B cell (primary cell): ENCODE data around the gene RIN3. TPM values are rescaled to one million over a fixed set of nuclear protein-coding genes. Genes with fewer than 3 reads are reported as not detected.

Experiments
- ATAC-seq: fragments of 200-7000 bp; cut with Tn5 transposase; one replicate; pipeline ENCODE4 v1.10.0; 2021; ENCODE audit warnings: low read depth, mild to moderate bottlenecking, moderate number of reproducible peaks, moderate library complexity
- CTCF ChIA-PET: fragments of 350-600 bp; sonication (Branson Sonifier 250); formaldehyde crosslinking; loops from one replicate; lab custom pipeline; 2021; ENCODE audit warnings: antibody characterized with exemption, inconsistent platforms; lab: Charles Lee
- POLR2A ChIA-PET: fragments of 350-600 bp; sonication (Branson Sonifier 250); formaldehyde crosslinking; loops from one replicate; lab custom pipeline; 2021; ENCODE audit warnings: antibody characterized with exemption; lab: Charles Lee
- DNase-seq: peaks from one replicate; pipeline ENCODE4 v3.0.0; 2013
- H2AFZ ChIP-seq: 2 replicates; pipeline ENCODE4 v1.6.1; 2012; ENCODE audit warnings: mild to moderate bottlenecking, low read depth, low read length; ENCODE audit not compliant: insufficient read depth, poor library complexity, severe bottlenecking
- H3K27ac ChIP-seq, 2 donors: 1 replicate in 1 of 2; 2 replicates in 1 of 2; pipeline ENCODE4 v1.5.1; 2012 to 2013; ENCODE audit warnings: low read length in 2 of 2, mild to moderate bottlenecking in 2 of 2, moderate library complexity in 1 of 2
- H3K27me3 ChIP-seq, 4 experiments: fragments of 200-600 bp in 1 of 4; sonication (generic) in 1 of 4; replicated peaks in 1 of 4; 1 replicate in 2 of 4; 2 replicates in 2 of 4; pipeline versions ENCODE4 v1.6.1 to v1.7.0; 2013 to 2016; ENCODE audit warnings: low read length in 3 of 4, mild to moderate bottlenecking in 2 of 4, mixed read lengths in 1 of 4, moderate library complexity in 1 of 4; ENCODE audit not compliant: insufficient read depth in 4 of 4, control insufficient read depth in 3 of 4; ENCODE audit errors: control extremely low read depth in 1 of 4
- H3K36me3 ChIP-seq, 2 experiments: replicated peaks in 1 of 2; 1 replicate in 1 of 2; 2 replicates in 1 of 2; pipeline versions ENCODE4 v1.6.1 to v1.7.1; 2013; ENCODE audit warnings: low read length in 1 of 2; ENCODE audit not compliant: insufficient read depth in 2 of 2, control insufficient read depth in 1 of 2; ENCODE audit errors: control extremely low read depth in 1 of 2, extremely low read depth in 1 of 2
- H3K4me1 ChIP-seq, 2 donors: fragments of 200-600 bp in 1 of 2; sonication (generic) in 1 of 2; 1 replicate in 1 of 2; 2 replicates in 1 of 2; pipeline versions ENCODE4 v1.5.1 to v1.6.1; 2013 to 2017; ENCODE audit warnings: low read length in 2 of 2; ENCODE audit not compliant: control insufficient read depth in 2 of 2, insufficient read depth in 2 of 2
- H3K4me2 ChIP-seq: replicated peaks from 2 replicates; pipeline ENCODE3; 2012; ENCODE audit warnings: mild to moderate bottlenecking, low read depth, low read length; ENCODE audit not compliant: poor library complexity, severe bottlenecking
- H3K4me3 ChIP-seq, 5 experiments: fragments of 200-600 bp in 1 of 5; sonication (generic) in 1 of 5; 1 replicate in 3 of 5; 2 replicates in 2 of 5; pipeline versions ENCODE4 v1.5.1 to v1.7.0; 2011 to 2016; ENCODE audit warnings: low read length in 4 of 5, mild to moderate bottlenecking in 4 of 5, low read depth in 2 of 5, control low read depth in 1 of 5, moderate library complexity in 1 of 5; ENCODE audit not compliant: insufficient read depth in 1 of 5; ENCODE audit errors: control extremely low read depth in 1 of 5, extremely low read depth in 1 of 5
- H3K79me2 ChIP-seq: fragments of 200-600 bp; sonication (generic); one replicate; pipeline ENCODE4 v1.6.0; 2016; ENCODE audit warnings: low read length; ENCODE audit not compliant: control insufficient read depth, insufficient read depth
- H3K9ac ChIP-seq: fragments of 200-600 bp; sonication (generic); 2 replicates; pipeline ENCODE4 v1.6.1; 2017; ENCODE audit warnings: mild to moderate bottlenecking, low read length, moderate library complexity
- H3K9me3 ChIP-seq, 3 donors: one replicate each; pipeline versions ENCODE4 v1.6.1 to v1.7.1; 2013; ENCODE audit warnings: low read length in 2 of 3; ENCODE audit not compliant: control insufficient read depth in 2 of 3, insufficient read depth in 1 of 3; ENCODE audit errors: control extremely low read depth in 1 of 3
- H4K20me1 ChIP-seq: 2 replicates; pipeline ENCODE4 v1.6.0; 2012; ENCODE audit warnings: mild to moderate bottlenecking, low read length; ENCODE audit not compliant: insufficient read depth, control insufficient read depth, poor library complexity, severe bottlenecking
- H3K27ac Mint-ChIP-seq: one replicate; pipeline ENCODE4 v1.8.0; 2021; ENCODE audit warnings: mixed read lengths
- H3K27me3 Mint-ChIP-seq: one replicate; pipeline ENCODE4 v1.8.0; 2021; ENCODE audit warnings: mixed read lengths
- H3K4me1 Mint-ChIP-seq: one replicate; pipeline ENCODE4 v1.8.0; 2021; ENCODE audit warnings: mixed read lengths
- H3K4me3 Mint-ChIP-seq: one replicate; pipeline ENCODE4 v1.8.0; 2021; ENCODE audit warnings: mixed read lengths
- H3K9me3 Mint-ChIP-seq: one replicate; pipeline ENCODE4 v1.8.0; 2022; ENCODE audit warnings: mixed read lengths; ENCODE audit not compliant: insufficient read depth
- EZH2 ChIP-seq: IDR thresholded peaks from 2 replicates; pipeline ENCODE4 v1.6.1; 2012; ENCODE audit warnings: borderline replicate concordance, low read depth, mild to moderate bottlenecking, moderate library complexity, low read length; ENCODE audit not compliant: insufficient read depth, poor library complexity, severe bottlenecking
- WGBS: methylation state at CpG from one replicate; pipeline ENCODE4 v1.1.5; 2013; ENCODE audit warnings: missing lambda C conversion rate; ENCODE audit not compliant: insufficient coverage; 5-methylcytosine and 5-hydroxymethylcytosine counted together
- intact Hi-C: fragments of 100-400 bp; cut with micrococcal nuclease; formaldehyde crosslinking; loops from one replicate; pipeline ENCODE4 v1.10.0; 2022
- polyA plus RNA-seq: library from polyadenylated mRNA; depleted of rRNA; stranded (reverse); fragments of >200 nt; gene quantifications from 2 replicates; pipeline ENCODE4 v1.2.3, GENCODE V29; 2012
- total RNA-seq, 2 donors: library from RNA; stranded (reverse); fragments of 120-200 nt in 1 of 2; gene quantifications; 1 replicate in 1 of 2; 2 replicates in 1 of 2; pipeline versions ENCODE4 v1.2.3 to v1.2.4, GENCODE V29; 2013 to 2022
- TF ChIP-seq, protein P1 (sequence below): fragments of 200-600 bp; IDR thresholded peaks from one replicate; pipeline ENCODE4 v1.8.0; 2022; ENCODE audit warnings: antibody characterized with exemption, mild to moderate bottlenecking

RIN3 gene
- total and polyA plus RNA-seq, 2 donors (not counting 1 experiment from before 2014, with no cell fraction given): 62.1 to 123 TPM

DNA sequence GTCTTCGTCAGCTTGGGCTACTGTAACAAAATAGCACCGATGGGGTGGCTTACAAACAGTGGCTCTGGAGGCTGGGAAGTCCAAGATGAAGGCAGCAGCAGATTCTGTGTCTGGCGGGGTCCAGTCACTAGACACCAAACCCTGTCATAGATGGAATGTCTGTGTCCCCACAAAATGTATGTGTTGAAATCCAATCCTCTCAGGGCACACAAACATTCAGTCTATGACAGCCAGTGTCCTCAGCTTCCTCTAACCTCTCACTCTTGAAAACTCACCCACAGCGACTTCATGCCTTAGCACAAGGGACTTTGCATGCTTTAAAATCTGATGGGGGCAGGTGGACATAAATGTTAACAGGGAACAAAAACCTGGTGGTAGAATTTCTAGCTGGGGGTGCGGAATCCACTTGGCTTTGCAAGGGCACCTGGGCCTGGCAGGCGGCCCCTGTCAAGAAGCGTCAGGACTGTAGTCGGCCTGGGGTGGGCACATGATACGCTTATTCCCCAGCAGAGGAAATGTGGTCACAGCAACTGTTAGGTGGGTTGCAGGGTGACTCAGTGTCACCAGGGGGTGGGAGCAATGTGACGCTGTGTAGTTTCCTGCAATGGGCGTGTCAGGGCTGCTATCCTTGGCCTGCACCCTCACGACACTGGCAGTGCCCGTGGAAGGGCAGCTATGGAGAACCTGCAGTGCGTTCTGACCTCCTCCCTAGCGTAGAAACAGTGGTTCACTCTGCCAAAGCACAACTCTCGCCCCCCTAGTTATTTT lies 17.7 kb downstream of the RIN3 start:
- Histone ChIP-seq H3K4me2 (peak overlapping the region; percentile 33), H3K27me3 (no peaks in the 10 kb centered on the region), H3K9ac (no peak overlapping the region), H3K9me3 (no peaks in the 10 kb centered on the region), H3K4me1 (peaks cover 20 to 32% of the 10 kb centered on the region in 2 donors), H3K79me2 (peaks cover 32% of the 10 kb centered on the region), H3K27ac (peak overlapping the region; percentile 15 to 61), H4K20me1 (peaks cover 17% of the 10 kb centered on the region), H2AFZ (no peak overlapping the region), H3K36me3 (no peaks in the 10 kb centered on the region), H3K4me3 (no peak overlapping the region)
- H3K4me3 Mint-ChIP-seq: peak overlapping the region; percentile 35
- intact Hi-C loops: loop anchor here (1.0 kb wide), 1 partner anchor 24 kb away; no protein-coding TSS in a partner anchor
- peaks cover 44% of the 10 kb centered on the region for H3K4me1 Mint-ChIP-seq
- H3K9me3 Mint-ChIP-seq: no peaks in the 10 kb centered on the region
- ATAC-seq (peak; percentile 89), DNase-seq (peak; percentile 63)
- no peaks in the 10 kb centered on the region for H3K27me3 Mint-ChIP-seq
- POLR2A ChIA-PET: interaction anchor here (0.6 to 0.7 kb wide), 2 partner anchors 48 to 236 kb away, joined by 3 to 12 read pairs; no protein-coding TSS in a partner anchor
- CTCF ChIA-PET: no interaction called here
- peak overlapping the region; percentile 80 for H3K27ac Mint-ChIP-seq
- 53% methylated on average over 15 of the region's 16 CpGs for WGBS
- TF ChIP-seq EZH2: no peak
- TF ChIP-seq, protein P1, sequence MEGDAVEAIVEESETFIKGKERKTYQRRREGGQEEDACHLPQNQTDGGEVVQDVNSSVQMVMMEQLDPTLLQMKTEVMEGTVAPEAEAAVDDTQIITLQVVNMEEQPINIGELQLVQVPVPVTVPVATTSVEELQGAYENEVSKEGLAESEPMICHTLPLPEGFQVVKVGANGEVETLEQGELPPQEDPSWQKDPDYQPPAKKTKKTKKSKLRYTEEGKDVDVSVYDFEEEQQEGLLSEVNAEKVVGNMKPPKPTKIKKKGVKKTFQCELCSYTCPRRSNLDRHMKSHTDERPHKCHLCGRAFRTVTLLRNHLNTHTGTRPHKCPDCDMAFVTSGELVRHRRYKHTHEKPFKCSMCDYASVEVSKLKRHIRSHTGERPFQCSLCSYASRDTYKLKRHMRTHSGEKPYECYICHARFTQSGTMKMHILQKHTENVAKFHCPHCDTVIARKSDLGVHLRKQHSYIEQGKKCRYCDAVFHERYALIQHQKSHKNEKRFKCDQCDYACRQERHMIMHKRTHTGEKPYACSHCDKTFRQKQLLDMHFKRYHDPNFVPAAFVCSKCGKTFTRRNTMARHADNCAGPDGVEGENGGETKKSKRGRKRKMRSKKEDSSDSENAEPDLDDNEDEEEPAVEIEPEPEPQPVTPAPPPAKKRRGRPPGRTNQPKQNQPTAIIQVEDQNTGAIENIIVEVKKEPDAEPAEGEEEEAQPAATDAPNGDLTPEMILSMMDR: no peak

DNA sequence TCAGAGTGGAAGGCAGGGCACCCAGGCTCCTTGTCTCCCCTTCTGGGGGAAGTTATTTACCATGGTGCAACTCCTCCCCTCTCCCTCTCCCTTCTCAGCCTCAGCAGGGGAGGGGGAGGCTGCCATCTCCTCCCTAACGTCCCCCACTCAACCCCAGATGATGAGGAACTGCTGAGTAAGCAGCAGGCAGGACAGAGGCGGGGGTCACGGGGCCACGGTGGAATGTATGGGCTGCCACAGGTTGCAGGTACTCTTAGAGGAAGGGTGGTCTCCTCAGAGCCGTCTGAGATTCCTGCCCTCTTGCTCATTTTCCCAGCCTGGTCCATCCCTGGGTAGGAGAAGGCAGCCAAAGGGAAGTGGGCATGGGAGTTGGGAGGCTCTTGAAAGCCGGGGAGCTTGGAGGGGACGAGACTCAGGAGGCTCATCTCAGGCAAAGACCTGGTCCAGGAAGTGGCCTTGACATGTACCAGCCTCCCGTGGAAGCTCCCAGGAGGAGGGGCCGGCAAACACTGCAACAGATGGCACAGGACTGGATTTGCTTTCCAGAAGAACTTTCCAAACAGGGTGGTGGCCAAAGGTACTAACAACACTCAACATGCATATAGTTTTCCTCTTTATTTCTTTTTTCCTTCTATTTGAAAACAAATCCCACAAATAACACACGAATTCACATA lies 19.0 kb downstream of the RIN3 start:
- Histone ChIP-seq H3K4me3 (no peak overlapping the region), H3K27me3 (no peaks in the 10 kb centered on the region), H3K4me2 (no peak overlapping the region), H3K27ac (peak overlapping the region in 1 of 2 donors; percentile 22), H4K20me1 (peaks cover 13% of the 10 kb centered on the region), H3K4me1 (peaks cover 20 to 32% of the 10 kb centered on the region in 2 donors), H3K9ac (no peak overlapping the region), H3K36me3 (no peaks in the 10 kb centered on the region), H3K9me3 (no peaks in the 10 kb centered on the region), H3K79me2 (peaks cover 32% of the 10 kb centered on the region), H2AFZ (no peak overlapping the region)
- H3K9me3 Mint-ChIP-seq: no peaks in the 10 kb centered on the region
- TF ChIP-seq EZH2: no peak
- TF ChIP-seq, protein P1: no peak
- no peak overlapping the region for H3K27ac Mint-ChIP-seq
- intact Hi-C loops: no loop called here
- H3K4me3 Mint-ChIP-seq: no peak overlapping the region
- no peak for ATAC-seq
- 76% methylated on average over 8 of the region's 10 CpGs for WGBS
- ChIA-PET POLR2A (no interaction called here), CTCF (no interaction called here)
- H3K4me1 Mint-ChIP-seq: peaks cover 46% of the 10 kb centered on the region
- no peak for DNase-seq
- no peaks in the 10 kb centered on the region for H3K27me3 Mint-ChIP-seq
